ENCODE data around the gene MYZAP.

MYZAP gene

GRCh38 chr15:57549935-57550334 is 41.8 kb upstream of the MYZAP start:
- H3K4me3 ChIP-seq (ENCODE audit: low read depth, low read length) = no peak overlapping the region
- DNase-seq (ENCODE audit: low read depth) = no peak
- no peak for TF ChIP-seq CTCF (IDR thresholded peaks at IDR 0.05; ENCODE audit: insufficient read depth, low read depth, low read length, missing control alignments)

GRCh38 chr15:57550640-57551039 is 41.1 kb upstream of the MYZAP start:
- no peak overlapping the region for H3K4me3 ChIP-seq (ENCODE audit: low read depth, low read length)
- TF ChIP-seq CTCF (IDR thresholded peaks at IDR 0.05; ENCODE audit: insufficient read depth, low read depth, low read length, missing control alignments) = no peak
- no peak for DNase-seq (ENCODE audit: low read depth)

- DNase-seq (ENCODE audit: low read depth) = no peak
- TF ChIP-seq CTCF (IDR thresholded peaks at IDR 0.05; ENCODE audit: insufficient read depth, low read depth, low read length, missing control alignments) = no peak
- H3K4me3 ChIP-seq (ENCODE audit: low read depth, low read length) = no peak overlapping the region
Observed at GRCh38 chr15:57551715-57552677, 39.7 kb upstream of the MYZAP start.

- no peak for DNase-seq (ENCODE audit: low read depth)
- H3K4me3 ChIP-seq (ENCODE audit: low read depth, low read length) = no peak overlapping the region
- no peak for TF ChIP-seq CTCF (IDR thresholded peaks at IDR 0.05; ENCODE audit: insufficient read depth, low read depth, low read length, missing control alignments)
Observed at GRCh38 chr15:57552678-57553334, 38.9 kb upstream of the MYZAP start.

- no peak for DNase-seq (ENCODE audit: low read depth)
- no peak overlapping the region for H3K4me3 ChIP-seq (ENCODE audit: low read depth, low read length)
- TF ChIP-seq CTCF (IDR thresholded peaks at IDR 0.05; ENCODE audit: insufficient read depth, low read depth, low read length, missing control alignments) = no peak
Observed at GRCh38 chr15:57553526-57553925, 38.2 kb upstream of the MYZAP start.

GRCh38 chr15:57554063-57554811 is 37.5 kb upstream of the MYZAP start:
- DNase-seq (ENCODE audit: low read depth) = no peak
- no peak for TF ChIP-seq CTCF (IDR thresholded peaks at IDR 0.05; ENCODE audit: insufficient read depth, low read depth, low read length, missing control alignments)
- no peak overlapping the region for H3K4me3 ChIP-seq (ENCODE audit: low read depth, low read length)

Data from GM12865 (cell line).